GM10248 (cell line): ENCODE results near the gene KCNT1.

Source experiments
- CTCF ChIA-PET: fragments of 300-600 bp; sonication (Branson Sonifier 250); formaldehyde crosslinking; extraction: SDS; loops from one replicate; lab custom pipeline; 2021; ENCODE audit warnings: antibody characterized with exemption; lab: Yijun Ruan, JAX
- POLR2A ChIA-PET: fragments of 350-650 bp; sonication (Branson Sonifier 250); formaldehyde crosslinking; extraction: SDS; loops from one replicate; lab custom pipeline; 2020; ENCODE audit warnings: antibody characterized with exemption; lab: Yijun Ruan, JAX
- DNase-seq: peaks from one replicate; pipeline ENCODE4 v3.0.0; 2012; ENCODE audit errors: extremely low spot score
- TF ChIP-seq, protein P1 (sequence below): IDR thresholded peaks from 2 replicates; pipeline ENCODE4 v1.5.1; 2012; ENCODE audit warnings: mild to moderate bottlenecking, low read depth; ENCODE audit errors: extremely low read depth, missing control alignments, control extremely low read depth

The KCNT1 gene

DNA sequence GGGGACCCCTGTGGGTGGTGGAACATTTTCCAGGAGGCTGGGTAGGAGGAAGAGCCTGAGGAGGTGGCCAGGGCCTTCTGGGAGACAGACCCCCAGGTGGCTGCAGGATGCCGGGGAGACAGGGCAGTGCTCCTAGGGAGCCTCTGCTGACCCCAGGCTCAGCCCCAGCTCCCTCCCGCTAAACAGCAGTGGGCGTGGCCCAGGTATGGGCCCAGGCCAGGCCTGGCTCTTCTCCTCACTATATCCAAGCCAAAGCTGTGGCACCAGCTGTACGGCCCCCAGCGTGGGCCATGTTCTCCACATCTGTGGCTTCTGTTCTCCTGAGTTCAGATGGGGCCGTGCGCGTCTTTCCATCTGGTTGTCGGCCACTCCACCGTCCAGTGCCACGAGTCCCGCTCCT is 58.5 kb downstream of the KCNT1 start:
- ChIA-PET CTCF (no interaction called here), POLR2A (no interaction called here)
- TF ChIP-seq, protein P1, sequence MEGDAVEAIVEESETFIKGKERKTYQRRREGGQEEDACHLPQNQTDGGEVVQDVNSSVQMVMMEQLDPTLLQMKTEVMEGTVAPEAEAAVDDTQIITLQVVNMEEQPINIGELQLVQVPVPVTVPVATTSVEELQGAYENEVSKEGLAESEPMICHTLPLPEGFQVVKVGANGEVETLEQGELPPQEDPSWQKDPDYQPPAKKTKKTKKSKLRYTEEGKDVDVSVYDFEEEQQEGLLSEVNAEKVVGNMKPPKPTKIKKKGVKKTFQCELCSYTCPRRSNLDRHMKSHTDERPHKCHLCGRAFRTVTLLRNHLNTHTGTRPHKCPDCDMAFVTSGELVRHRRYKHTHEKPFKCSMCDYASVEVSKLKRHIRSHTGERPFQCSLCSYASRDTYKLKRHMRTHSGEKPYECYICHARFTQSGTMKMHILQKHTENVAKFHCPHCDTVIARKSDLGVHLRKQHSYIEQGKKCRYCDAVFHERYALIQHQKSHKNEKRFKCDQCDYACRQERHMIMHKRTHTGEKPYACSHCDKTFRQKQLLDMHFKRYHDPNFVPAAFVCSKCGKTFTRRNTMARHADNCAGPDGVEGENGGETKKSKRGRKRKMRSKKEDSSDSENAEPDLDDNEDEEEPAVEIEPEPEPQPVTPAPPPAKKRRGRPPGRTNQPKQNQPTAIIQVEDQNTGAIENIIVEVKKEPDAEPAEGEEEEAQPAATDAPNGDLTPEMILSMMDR, result no peak
- no peak for DNase-seq

DNA sequence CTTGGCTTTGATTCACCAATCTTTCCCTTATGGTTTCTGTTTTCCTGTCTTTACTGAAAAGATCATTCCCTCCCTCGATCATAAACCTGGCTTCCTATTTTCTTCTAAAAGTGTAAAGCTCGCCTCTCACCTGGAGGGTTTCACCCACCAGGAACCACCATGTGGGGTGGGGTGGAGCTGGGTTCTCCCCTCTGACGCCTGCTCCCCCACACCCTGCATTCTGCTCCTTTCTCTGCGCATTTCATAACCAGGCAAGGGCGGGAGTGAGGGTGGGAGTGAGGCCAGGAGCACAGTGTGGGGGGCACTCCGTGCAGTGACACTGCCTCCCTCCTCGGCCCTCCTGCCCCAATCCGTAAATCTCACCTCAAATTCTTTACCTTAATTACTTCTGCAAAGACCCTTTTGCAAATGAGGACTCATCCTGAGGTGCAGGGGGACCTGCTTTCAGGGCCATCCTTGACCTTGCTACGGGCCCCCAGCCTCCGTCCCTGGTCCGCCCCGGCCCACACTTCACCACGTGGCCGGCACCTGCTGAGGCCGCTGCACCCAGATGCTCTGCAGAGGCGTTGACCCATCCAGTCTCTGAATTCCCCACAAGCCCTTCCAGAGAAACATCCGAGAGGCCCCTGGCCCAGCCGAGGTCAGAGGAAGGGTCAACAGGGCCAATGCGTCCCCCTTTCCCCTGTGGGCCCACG is 59.3 kb downstream of the KCNT1 start:
- DNase-seq, result no peak
- ChIA-PET CTCF (no interaction called here), POLR2A (no interaction called here)
- TF ChIP-seq, protein P1, result no peak

DNA sequence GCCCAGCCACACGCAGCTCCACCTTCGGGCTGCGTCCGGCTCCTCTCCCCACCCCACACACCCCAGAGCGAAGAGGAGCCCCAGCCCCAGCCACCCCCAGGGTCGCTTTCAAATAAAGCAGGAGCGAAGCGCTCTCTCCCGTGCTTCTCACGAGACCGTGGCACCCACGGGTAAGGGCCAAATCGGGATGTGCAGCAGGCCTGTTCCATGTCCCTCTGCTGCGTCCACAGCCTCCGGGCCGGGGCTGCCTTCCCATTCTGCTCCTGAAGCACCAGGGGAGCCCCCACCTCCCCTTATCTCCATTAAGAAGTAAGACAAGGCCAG is 59.8 kb downstream of the KCNT1 start:
- ChIA-PET POLR2A (no interaction called here), CTCF (no interaction called here)
- DNase-seq, result no peak
- TF ChIP-seq, protein P1, result no peak

DNA sequence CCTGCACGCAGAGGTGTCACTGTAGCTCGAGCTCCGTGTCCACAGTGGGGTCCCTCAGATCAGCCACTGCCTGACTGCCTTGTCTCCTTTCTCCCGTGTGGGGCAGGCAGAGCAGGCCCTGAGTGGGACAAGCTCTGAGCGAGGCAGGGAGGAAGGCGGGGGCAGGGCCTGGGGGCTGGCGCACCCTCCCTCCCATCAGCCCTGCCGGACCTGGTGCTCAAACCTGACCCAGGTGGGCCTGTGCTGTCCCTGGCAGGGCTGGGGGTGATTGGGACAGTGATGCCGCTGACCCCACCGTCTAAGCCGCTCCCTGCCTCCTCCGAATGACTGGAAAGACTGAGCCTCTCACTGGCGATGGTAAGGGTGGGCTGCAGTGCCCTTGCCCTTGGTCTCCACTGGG is 60.9 kb downstream of the KCNT1 start:
- POLR2A ChIA-PET, result no interaction called here
- CTCF ChIA-PET, result no interaction called here
- no peak for DNase-seq

DNA sequence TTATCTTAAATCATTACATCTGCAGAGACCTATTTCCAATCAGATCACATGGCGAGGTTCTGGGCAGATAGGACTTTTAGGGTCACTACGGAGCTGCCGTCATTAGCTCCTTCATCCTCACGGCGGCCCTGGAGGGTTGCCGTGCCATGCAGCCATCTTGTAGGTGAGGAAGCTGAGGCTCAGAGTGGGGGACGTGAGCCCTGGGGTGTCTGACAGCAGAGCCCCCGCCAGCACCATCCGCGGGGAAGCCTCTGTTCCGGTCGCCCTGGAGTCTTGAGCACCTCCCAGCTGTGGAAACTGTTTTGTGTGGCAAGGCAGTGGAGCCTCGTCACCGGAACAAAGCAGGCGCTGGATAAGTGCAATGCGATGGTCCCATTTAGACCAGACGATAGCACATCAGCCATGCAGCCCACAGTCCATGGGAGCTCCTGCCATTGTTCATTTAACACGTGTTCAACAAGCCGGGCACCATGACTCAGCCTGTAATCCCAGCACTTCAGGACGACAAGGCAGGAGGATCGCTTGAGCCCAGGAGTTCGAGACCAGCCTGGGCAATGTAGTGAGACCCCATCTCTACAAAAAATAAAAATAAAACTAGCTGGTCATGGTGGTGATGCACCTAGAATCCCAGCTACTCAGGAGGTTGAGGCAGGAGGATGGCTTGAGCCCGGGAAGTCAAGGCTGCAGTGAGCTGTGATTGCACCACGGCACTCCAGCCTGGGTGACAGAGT is 61.9 kb downstream of the KCNT1 start:
- POLR2A ChIA-PET, result no interaction called here
- no peak for DNase-seq
- TF ChIP-seq, protein P1, result no peak
- CTCF ChIA-PET, result no interaction called here

More for the DNA sequence above, 60.9 kb downstream of the KCNT1 start:
- TF ChIP-seq, protein P1, result no peak

DNA sequence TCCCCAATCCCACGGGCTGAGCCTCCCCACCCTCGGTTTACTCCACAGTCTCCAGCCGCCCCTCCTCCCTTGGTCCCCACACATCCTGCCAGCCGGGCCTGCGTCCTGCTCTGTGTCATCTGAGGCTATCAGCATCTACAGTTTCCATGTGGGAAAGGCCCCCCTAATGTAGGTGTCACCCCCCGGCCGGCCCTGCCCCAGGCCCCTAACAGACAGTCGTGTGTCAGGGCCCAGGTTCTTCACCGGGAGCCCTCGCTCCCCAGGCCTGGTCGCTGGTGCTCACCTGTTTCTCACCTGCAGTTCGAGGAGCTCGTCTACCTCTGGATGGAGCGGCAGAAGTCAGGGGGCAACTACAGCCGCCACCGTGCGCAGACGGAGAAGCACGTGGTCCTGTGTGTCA is 62.7 kb downstream of the KCNT1 start:
- POLR2A ChIA-PET, result no interaction called here
- CTCF ChIA-PET, result no interaction called here
- TF ChIP-seq, protein P1, result no peak
- DNase-seq, result peak; percentile 51
